GM12801 (cell line): ENCODE measurements around the gene MED27.

Experiments used
- CTCF ChIP-seq: IDR thresholded peaks from one replicate; pipeline ENCODE4 v1.5.1; 2011; ENCODE audit warnings: control low read depth; ENCODE audit not compliant: insufficient read length; ENCODE audit errors: extremely low read depth

MED27 gene

GRCh38 chr9:131865446-131866195, 214.0 kb downstream of the MED27 start:
- no peak for TF ChIP-seq CTCF

- TF ChIP-seq CTCF, result no peak
Measured at GRCh38 chr9:131864531-131864930, 215.1 kb downstream of the MED27 start.

GRCh38 chr9:131863306-131863896, 216.3 kb downstream of the MED27 start:
- no peak for TF ChIP-seq CTCF

- no peak for TF ChIP-seq CTCF
Measured at GRCh38 chr9:131862261-131862660, 217.4 kb downstream of the MED27 start.

- no peak for TF ChIP-seq CTCF
Measured at GRCh38 chr9:131860430-131860829, 219.2 kb downstream of the MED27 start.

GRCh38 chr9:131858147-131858546, 221.5 kb downstream of the MED27 start:
- no peak for TF ChIP-seq CTCF

GRCh38 chr9:131856105-131856504, 223.6 kb downstream of the MED27 start:
- no peak for TF ChIP-seq CTCF
